CD4-positive, alpha-beta T cell (primary cell): Measurements from ENCODE around the gene CDIPT. TPM values are rescaled to one million over a fixed set of nuclear protein-coding genes. Genes with fewer than 3 reads are reported as not detected.
"Not testable (repeated sequence)": the region's sequence is repeated elsewhere in the genome, so short reads cannot be mapped to it uniquely, and the experiment has no call there.

Experiments
- ATAC-seq: fragments of 200-7000 bp; cut with Tn5 transposase; one replicate; pipeline ENCODE4 v1.10.0; 2022; ENCODE audit warnings: mild to moderate bottlenecking; ENCODE audit not compliant: poor library complexity
- CTCF ChIA-PET: fragments of 350-600 bp; sonication (Branson Sonifier 250); formaldehyde crosslinking; loops from one replicate; lab custom pipeline; 2021; ENCODE audit warnings: antibody characterized with exemption, inconsistent platforms; lab: Charles Lee
- POLR2A ChIA-PET: fragments of 350-600 bp; sonication (Branson Sonifier 250); formaldehyde crosslinking; loops from one replicate; lab custom pipeline; 2021; ENCODE audit warnings: antibody characterized with exemption, inconsistent platforms; lab: Charles Lee
- DNase-seq, 14 experiments: peaks; one replicate each; pipeline ENCODE4 v3.0.0-alpha.2; 2013 to 2020; ENCODE audit warnings: mixed read lengths in 2 of 14
- H3K27ac ChIP-seq, 2 donors: one replicate each; pipeline versions ENCODE4 v1.5.1 to v1.7.0; 2013; ENCODE audit warnings: low read length in 2 of 2, low read depth in 1 of 2, mild to moderate bottlenecking in 1 of 2
- H3K27me3 ChIP-seq, 2 experiments: 1 replicate in 1 of 2; 2 replicates in 1 of 2; pipeline versions ENCODE4 v1.6.1 to v1.7.0; 2013; ENCODE audit warnings: low read length in 2 of 2, control low read depth in 1 of 2, mild to moderate bottlenecking in 1 of 2, moderate library complexity in 1 of 2; ENCODE audit not compliant: insufficient read depth in 2 of 2, control insufficient read depth in 1 of 2
- H3K36me3 ChIP-seq: one replicate; pipeline ENCODE4 v1.6.1; 2013; ENCODE audit warnings: low read length, control low read depth; ENCODE audit not compliant: insufficient read depth
- H3K4me1 ChIP-seq: one replicate; pipeline ENCODE4 v1.6.1; 2013; ENCODE audit warnings: low read length, control low read depth; ENCODE audit not compliant: insufficient read depth
- H3K4me3 ChIP-seq: one replicate; pipeline ENCODE4 v1.5.1; 2013; ENCODE audit warnings: mild to moderate bottlenecking, low read length, moderate library complexity
- H3K9me3 ChIP-seq, 2 experiments: 1 replicate in 1 of 2; 2 replicates in 1 of 2; pipeline versions ENCODE4 v1.6.1 to v1.7.0; 2013; ENCODE audit warnings: low read length in 2 of 2, mild to moderate bottlenecking in 2 of 2, control low read depth in 1 of 2, moderate library complexity in 1 of 2; ENCODE audit not compliant: control insufficient read depth in 1 of 2, insufficient read depth in 1 of 2
- H3K27ac Mint-ChIP-seq: one replicate; pipeline ENCODE4 v1.8.0; 2020; ENCODE audit warnings: mixed read lengths
- H3K27me3 Mint-ChIP-seq: one replicate; pipeline ENCODE4 v1.8.0; 2021; ENCODE audit warnings: mixed read lengths
- H3K36me3 Mint-ChIP-seq: one replicate; pipeline ENCODE4 v1.8.0; 2021; ENCODE audit warnings: low read depth, mixed read lengths
- H3K4me1 Mint-ChIP-seq: one replicate; pipeline ENCODE4 v1.8.0; 2021; ENCODE audit warnings: low read depth, mixed read lengths
- H3K4me3 Mint-ChIP-seq: one replicate; pipeline ENCODE4 v1.8.0; 2020; ENCODE audit warnings: mild to moderate bottlenecking, mixed read lengths
- H3K9me3 Mint-ChIP-seq: one replicate; pipeline ENCODE4 v1.8.0; 2020; ENCODE audit warnings: mixed read lengths
- CTCF ChIP-seq: fragments of 200-600 bp; IDR thresholded peaks from one replicate; pipeline ENCODE4 v1.8.0; 2022; ENCODE audit warnings: antibody characterized with exemption, mild to moderate bottlenecking
- intact Hi-C, 2 experiments: fragments of 100-400 bp; cut with DNase I in 1 of 2; cut with micrococcal nuclease in 1 of 2; formaldehyde crosslinking; loops; one replicate each; pipeline versions ENCODE4 v1.15.1 to v1.9.0; 2023 to 2025; cut with DNase I, micrococcal nuclease
- total RNA-seq, 174 experiments: library from RNA in 2 of 174; stranded (reverse) in 2 of 174; gene quantifications; one replicate each; pipeline ENCODE4 v1.2.3 and lab custom pipeline; 2021 to 2026

CDIPT gene
- total RNA-seq, 2 experiments from 2014 or later: 25.7 to 27.0 TPM

- ATAC-seq: no peak
- Mint-ChIP-seq H3K27ac (no peak overlapping the region), H3K36me3 (no peaks in the 10 kb centered on the region), H3K4me1 (no peaks in the 10 kb centered on the region), H3K27me3 (peaks cover 28% of the 10 kb centered on the region), H3K9me3 (no peaks in the 10 kb centered on the region), H3K4me3 (no peak overlapping the region)
- H3K4me3 ChIP-seq: no peak overlapping the region
- ChIA-PET POLR2A (no interaction called here), CTCF (no interaction called here)
- H3K9me3 ChIP-seq: peaks cover 0 to 10% of the 10 kb centered on the region in 2 experiments
- TF ChIP-seq CTCF: no peak
- no peaks in the 10 kb centered on the region for H3K36me3 ChIP-seq
- H3K27me3 ChIP-seq: peaks cover 17 to 18% of the 10 kb centered on the region in 2 experiments
- intact Hi-C loops: no loop called here
- peaks cover under 1% of the 10 kb centered on the region for H3K4me1 ChIP-seq
- H3K27ac ChIP-seq: no peak overlapping the region
- DNase-seq: no peak
Measured at GRCh38 chr16:29893553-29893952, 30.5 kb upstream of the CDIPT start.

GRCh38 chr16:29892458-29892813 lies 29.4 kb upstream of the CDIPT start:
- no peak for DNase-seq
- H3K27me3 Mint-ChIP-seq: peaks cover 17% of the 10 kb centered on the region
- no peak overlapping the region for H3K27ac Mint-ChIP-seq
- intact Hi-C loops: no loop called here
- ChIA-PET POLR2A (no interaction called here), CTCF (no interaction called here)
- H3K27me3 ChIP-seq: peaks cover 6 to 7% of the 10 kb centered on the region in 2 experiments
- H3K4me1 Mint-ChIP-seq: no peaks in the 10 kb centered on the region
- H3K36me3 Mint-ChIP-seq: no peaks in the 10 kb centered on the region
- H3K9me3 Mint-ChIP-seq: no peaks in the 10 kb centered on the region
- no peaks in the 10 kb centered on the region for H3K9me3 ChIP-seq
- H3K4me3 Mint-ChIP-seq: no peak overlapping the region
- no peaks in the 10 kb centered on the region for H3K4me1 ChIP-seq
- no peak overlapping the region for H3K4me3 ChIP-seq
- ATAC-seq: no peak
- H3K36me3 ChIP-seq: no peaks in the 10 kb centered on the region
- no peak overlapping the region for H3K27ac ChIP-seq
- no peak for TF ChIP-seq CTCF

GRCh38 chr16:29891525-29892457 lies 28.8 kb upstream of the CDIPT start:
- ChIA-PET CTCF (no interaction called here), POLR2A (no interaction called here)
- Mint-ChIP-seq H3K4me3 (no peak overlapping the region), H3K27me3 (peaks cover 13% of the 10 kb centered on the region), H3K27ac (no peak overlapping the region), H3K36me3 (no peaks in the 10 kb centered on the region), H3K4me1 (no peaks in the 10 kb centered on the region), H3K9me3 (no peaks in the 10 kb centered on the region)
- peaks cover 0 to under 1% of the 10 kb centered on the region in 2 experiments for H3K27me3 ChIP-seq
- ATAC-seq: no peak
- H3K36me3 ChIP-seq: no peaks in the 10 kb centered on the region
- H3K4me3 ChIP-seq: no peak overlapping the region
- DNase-seq: no peak
- H3K27ac ChIP-seq: no peak overlapping the region
- no peaks in the 10 kb centered on the region for H3K4me1 ChIP-seq
- H3K9me3 ChIP-seq: no peaks in the 10 kb centered on the region
- no peak for TF ChIP-seq CTCF
- intact Hi-C loops: no loop called here

- H3K27ac ChIP-seq, ATAC-seq, H3K4me3 ChIP-seq, POLR2A ChIA-PET, H3K36me3 ChIP-seq, H3K27me3 Mint-ChIP-seq, H3K27ac Mint-ChIP-seq, H3K4me1 Mint-ChIP-seq, H3K4me1 ChIP-seq, DNase-seq, CTCF ChIA-PET, H3K4me3 Mint-ChIP-seq, intact Hi-C loops, H3K9me3 ChIP-seq, H3K27me3 ChIP-seq, H3K36me3 Mint-ChIP-seq, H3K9me3 Mint-ChIP-seq: not testable (repeated sequence)
Measured at GRCh38 chr16:29889372-29889771, 26.3 kb upstream of the CDIPT start.
